PFSK-1 (cell line): Measurements from ENCODE around the gene MRPS18A.

Experiments used
- FOXP2 ChIP-seq: optimal IDR thresholded peaks from 2 replicates; pipeline ENCODE3; 2011; ENCODE audit warnings: borderline replicate concordance, control low read depth, inconsistent platforms; ENCODE audit not compliant: insufficient read depth; ENCODE audit errors: extremely low read length, extremely low read depth
- POLR2AphosphoS5 ChIP-seq: IDR thresholded peaks from 2 replicates; pipeline ENCODE4 v1.6.1; 2012; ENCODE audit warnings: low read depth, mild to moderate bottlenecking, control low read depth, low read length, moderate library complexity
- REST ChIP-seq, 2 experiments: IDR thresholded peaks; 2 replicates each; pipeline versions ENCODE4 v1.6.1 to v1.8.0; 2011 to 2012; ENCODE audit warnings: low read depth in 2 of 2, low read length in 2 of 2, control low read depth in 1 of 2, inconsistent platforms in 1 of 2, mild to moderate bottlenecking in 1 of 2, moderate library complexity in 1 of 2; ENCODE audit not compliant: insufficient read depth in 1 of 2
- SIN3A ChIP-seq: IDR thresholded peaks from 2 replicates; pipeline ENCODE4 v1.6.1; 2012; ENCODE audit warnings: mild to moderate bottlenecking, low read length, moderate library complexity, borderline replicate concordance; ENCODE audit not compliant: insufficient read depth
- TAF1 ChIP-seq: IDR thresholded peaks from 2 replicates; pipeline ENCODE4 v1.6.1; 2012; ENCODE audit warnings: low read length, control low read depth, borderline replicate concordance; ENCODE audit not compliant: insufficient read depth

MRPS18A gene

GRCh38 chr6:43708860-43709653 is 21.5 kb upstream of the MRPS18A start:
- TF ChIP-seq SIN3A (no peak), TAF1 (no peak), FOXP2 (no peak), POLR2AphosphoS5 (no peak), REST (IDR thresholded peaks at IDR 0.05; ENCODE audit: insufficient read depth in 1 of 2, low read depth in 2 of 2, low read length in 2 of 2) (no peak)

GRCh38 chr6:43707767-43708166 is 20.2 kb upstream of the MRPS18A start:
- TF ChIP-seq TAF1 = no peak
- no peak for TF ChIP-seq SIN3A
- no peak for TF ChIP-seq REST (IDR thresholded peaks at IDR 0.05; ENCODE audit: insufficient read depth in 1 of 2, low read depth in 2 of 2, low read length in 2 of 2)
- no peak for TF ChIP-seq FOXP2
- TF ChIP-seq POLR2AphosphoS5 = no peak

GRCh38 chr6:43707269-43707668 is 19.7 kb upstream of the MRPS18A start:
- TF ChIP-seq POLR2AphosphoS5 = no peak
- no peak for TF ChIP-seq SIN3A
- TF ChIP-seq TAF1 = no peak
- no peak for TF ChIP-seq FOXP2
- TF ChIP-seq REST (IDR thresholded peaks at IDR 0.05; ENCODE audit: insufficient read depth in 1 of 2, low read depth in 2 of 2, low read length in 2 of 2) = no peak

GRCh38 chr6:43706788-43707187 is 19.2 kb upstream of the MRPS18A start:
- TF ChIP-seq REST (IDR thresholded peaks at IDR 0.05; ENCODE audit: insufficient read depth in 1 of 2, low read depth in 2 of 2, low read length in 2 of 2) = no peak
- TF ChIP-seq POLR2AphosphoS5 = no peak
- no peak for TF ChIP-seq TAF1
- no peak for TF ChIP-seq SIN3A
- no peak for TF ChIP-seq FOXP2
